SU-DHL-6 (cell line): ENCODE measurements around the gene ANXA3.

ENCODE experiments used
- EZH2phosphoT487 ChIP-seq: fragments of 200-600 bp; sonication (generic), shearing (Covaris generic); conservative IDR thresholded peaks from 2 replicates; pipeline ENCODE4 v1.6.1; 2018; ENCODE audit warnings: mild to moderate bottlenecking, antibody characterized with exemption, low read length, moderate library complexity, mixed read lengths
- TF ChIP-seq, protein P1 (sequence below): fragments of 200-600 bp; sonication (generic); IDR thresholded peaks from one replicate; pipeline ENCODE4 v1.5.1; 2017; ENCODE audit warnings: antibody characterized with exemption, mild to moderate bottlenecking, low read length, moderate library complexity; ENCODE audit not compliant: insufficient read depth, poor library complexity, severe bottlenecking

- TF ChIP-seq, protein P1, sequence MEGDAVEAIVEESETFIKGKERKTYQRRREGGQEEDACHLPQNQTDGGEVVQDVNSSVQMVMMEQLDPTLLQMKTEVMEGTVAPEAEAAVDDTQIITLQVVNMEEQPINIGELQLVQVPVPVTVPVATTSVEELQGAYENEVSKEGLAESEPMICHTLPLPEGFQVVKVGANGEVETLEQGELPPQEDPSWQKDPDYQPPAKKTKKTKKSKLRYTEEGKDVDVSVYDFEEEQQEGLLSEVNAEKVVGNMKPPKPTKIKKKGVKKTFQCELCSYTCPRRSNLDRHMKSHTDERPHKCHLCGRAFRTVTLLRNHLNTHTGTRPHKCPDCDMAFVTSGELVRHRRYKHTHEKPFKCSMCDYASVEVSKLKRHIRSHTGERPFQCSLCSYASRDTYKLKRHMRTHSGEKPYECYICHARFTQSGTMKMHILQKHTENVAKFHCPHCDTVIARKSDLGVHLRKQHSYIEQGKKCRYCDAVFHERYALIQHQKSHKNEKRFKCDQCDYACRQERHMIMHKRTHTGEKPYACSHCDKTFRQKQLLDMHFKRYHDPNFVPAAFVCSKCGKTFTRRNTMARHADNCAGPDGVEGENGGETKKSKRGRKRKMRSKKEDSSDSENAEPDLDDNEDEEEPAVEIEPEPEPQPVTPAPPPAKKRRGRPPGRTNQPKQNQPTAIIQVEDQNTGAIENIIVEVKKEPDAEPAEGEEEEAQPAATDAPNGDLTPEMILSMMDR: peak; percentile 25
- no peak for TF ChIP-seq EZH2phosphoT487
These were observed 93.3 kb downstream of the ANXA3 start for GRCh38 chr4:78644744-78645330.
